CD4-positive, alpha-beta T cell (primary cell): ENCODE measurements around the gene QPCT. TPM values are rescaled to one million over a fixed set of nuclear protein-coding genes. Genes with fewer than 3 reads are reported as not detected.
A peak's percentile ranks its signal among the peaks of the same experiment; 100 is the strongest.

Experiments
- ATAC-seq: fragments of 200-7000 bp; cut with Tn5 transposase; one replicate; pipeline ENCODE4 v1.10.0; 2022; ENCODE audit warnings: mild to moderate bottlenecking; ENCODE audit not compliant: poor library complexity
- CTCF ChIA-PET: fragments of 350-600 bp; sonication (Branson Sonifier 250); formaldehyde crosslinking; loops from one replicate; lab custom pipeline; 2021; ENCODE audit warnings: antibody characterized with exemption, inconsistent platforms; lab: Charles Lee
- POLR2A ChIA-PET: fragments of 350-600 bp; sonication (Branson Sonifier 250); formaldehyde crosslinking; loops from one replicate; lab custom pipeline; 2021; ENCODE audit warnings: antibody characterized with exemption, inconsistent platforms; lab: Charles Lee
- DNase-seq, 14 experiments: peaks; one replicate each; pipeline ENCODE4 v3.0.0-alpha.2; 2013 to 2020; ENCODE audit warnings: mixed read lengths in 2 of 14
- H3K27ac ChIP-seq, 2 donors: one replicate each; pipeline versions ENCODE4 v1.5.1 to v1.7.0; 2013; ENCODE audit warnings: low read length in 2 of 2, low read depth in 1 of 2, mild to moderate bottlenecking in 1 of 2
- H3K27me3 ChIP-seq, 2 experiments: 1 replicate in 1 of 2; 2 replicates in 1 of 2; pipeline versions ENCODE4 v1.6.1 to v1.7.0; 2013; ENCODE audit warnings: low read length in 2 of 2, control low read depth in 1 of 2, mild to moderate bottlenecking in 1 of 2, moderate library complexity in 1 of 2; ENCODE audit not compliant: insufficient read depth in 2 of 2, control insufficient read depth in 1 of 2
- H3K36me3 ChIP-seq: one replicate; pipeline ENCODE4 v1.6.1; 2013; ENCODE audit warnings: low read length, control low read depth; ENCODE audit not compliant: insufficient read depth
- H3K4me1 ChIP-seq: one replicate; pipeline ENCODE4 v1.6.1; 2013; ENCODE audit warnings: low read length, control low read depth; ENCODE audit not compliant: insufficient read depth
- H3K4me3 ChIP-seq: one replicate; pipeline ENCODE4 v1.5.1; 2013; ENCODE audit warnings: mild to moderate bottlenecking, low read length, moderate library complexity
- H3K9me3 ChIP-seq, 2 experiments: 1 replicate in 1 of 2; 2 replicates in 1 of 2; pipeline versions ENCODE4 v1.6.1 to v1.7.0; 2013; ENCODE audit warnings: low read length in 2 of 2, mild to moderate bottlenecking in 2 of 2, control low read depth in 1 of 2, moderate library complexity in 1 of 2; ENCODE audit not compliant: control insufficient read depth in 1 of 2, insufficient read depth in 1 of 2
- H3K27ac Mint-ChIP-seq: one replicate; pipeline ENCODE4 v1.8.0; 2020; ENCODE audit warnings: mixed read lengths
- H3K27me3 Mint-ChIP-seq: one replicate; pipeline ENCODE4 v1.8.0; 2021; ENCODE audit warnings: mixed read lengths
- H3K36me3 Mint-ChIP-seq: one replicate; pipeline ENCODE4 v1.8.0; 2021; ENCODE audit warnings: low read depth, mixed read lengths
- H3K4me1 Mint-ChIP-seq: one replicate; pipeline ENCODE4 v1.8.0; 2021; ENCODE audit warnings: low read depth, mixed read lengths
- H3K4me3 Mint-ChIP-seq: one replicate; pipeline ENCODE4 v1.8.0; 2020; ENCODE audit warnings: mild to moderate bottlenecking, mixed read lengths
- H3K9me3 Mint-ChIP-seq: one replicate; pipeline ENCODE4 v1.8.0; 2020; ENCODE audit warnings: mixed read lengths
- intact Hi-C, 2 experiments: fragments of 100-400 bp; cut with DNase I in 1 of 2; cut with micrococcal nuclease in 1 of 2; formaldehyde crosslinking; loops; one replicate each; pipeline versions ENCODE4 v1.15.1 to v1.9.0; 2023 to 2025; cut with DNase I, micrococcal nuclease
- total RNA-seq, 174 experiments: library from RNA in 2 of 174; stranded (reverse) in 2 of 174; gene quantifications; one replicate each; pipeline ENCODE4 v1.2.3 and lab custom pipeline; 2021 to 2026
- TF ChIP-seq, protein P1 (sequence below): fragments of 200-600 bp; IDR thresholded peaks from one replicate; pipeline ENCODE4 v1.8.0; 2022; ENCODE audit warnings: antibody characterized with exemption, mild to moderate bottlenecking

The QPCT gene
- total RNA-seq, 2 experiments from 2014 or later: 0.53 to 0.71 TPM

DNA sequence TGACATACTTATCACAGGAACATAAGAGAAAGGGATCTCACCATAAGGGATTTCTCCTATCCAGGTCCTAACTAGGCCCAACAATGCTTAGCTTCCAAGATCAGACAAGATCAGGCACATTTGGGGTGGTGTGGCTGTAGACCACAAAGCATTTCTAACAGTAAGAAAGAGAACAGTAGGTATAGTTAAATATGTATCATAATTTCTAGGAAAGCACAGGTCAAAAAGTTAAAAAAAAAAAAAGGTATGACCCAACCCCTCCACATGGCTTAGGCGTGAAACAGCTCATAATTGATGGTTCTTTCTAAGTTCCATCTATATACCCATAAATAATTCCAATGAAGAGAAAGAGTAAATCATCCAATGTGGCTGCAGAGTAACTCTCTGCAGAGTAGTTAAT, 26.7 kb upstream of the QPCT start:
- H3K36me3 Mint-ChIP-seq: peaks cover 30% of the 10 kb centered on the region
- no peak overlapping the region for H3K27ac Mint-ChIP-seq
- ChIA-PET CTCF (no interaction called here), POLR2A (no interaction called here)
- Histone ChIP-seq H3K27me3 (no peaks in the 10 kb centered on the region), H3K36me3 (no peaks in the 10 kb centered on the region), H3K4me3 (no peak overlapping the region), H3K4me1 (peaks cover 9% of the 10 kb centered on the region), H3K27ac (no peak overlapping the region), H3K9me3 (no peaks in the 10 kb centered on the region)
- TF ChIP-seq, protein P1, sequence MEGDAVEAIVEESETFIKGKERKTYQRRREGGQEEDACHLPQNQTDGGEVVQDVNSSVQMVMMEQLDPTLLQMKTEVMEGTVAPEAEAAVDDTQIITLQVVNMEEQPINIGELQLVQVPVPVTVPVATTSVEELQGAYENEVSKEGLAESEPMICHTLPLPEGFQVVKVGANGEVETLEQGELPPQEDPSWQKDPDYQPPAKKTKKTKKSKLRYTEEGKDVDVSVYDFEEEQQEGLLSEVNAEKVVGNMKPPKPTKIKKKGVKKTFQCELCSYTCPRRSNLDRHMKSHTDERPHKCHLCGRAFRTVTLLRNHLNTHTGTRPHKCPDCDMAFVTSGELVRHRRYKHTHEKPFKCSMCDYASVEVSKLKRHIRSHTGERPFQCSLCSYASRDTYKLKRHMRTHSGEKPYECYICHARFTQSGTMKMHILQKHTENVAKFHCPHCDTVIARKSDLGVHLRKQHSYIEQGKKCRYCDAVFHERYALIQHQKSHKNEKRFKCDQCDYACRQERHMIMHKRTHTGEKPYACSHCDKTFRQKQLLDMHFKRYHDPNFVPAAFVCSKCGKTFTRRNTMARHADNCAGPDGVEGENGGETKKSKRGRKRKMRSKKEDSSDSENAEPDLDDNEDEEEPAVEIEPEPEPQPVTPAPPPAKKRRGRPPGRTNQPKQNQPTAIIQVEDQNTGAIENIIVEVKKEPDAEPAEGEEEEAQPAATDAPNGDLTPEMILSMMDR: no peak
- H3K9me3 Mint-ChIP-seq: no peaks in the 10 kb centered on the region
- H3K27me3 Mint-ChIP-seq: no peaks in the 10 kb centered on the region
- no peak overlapping the region for H3K4me3 Mint-ChIP-seq
- intact Hi-C loops: no loop called here
- DNase-seq (no peak), ATAC-seq (no peak)
- H3K4me1 Mint-ChIP-seq: peaks cover 70% of the 10 kb centered on the region

DNA sequence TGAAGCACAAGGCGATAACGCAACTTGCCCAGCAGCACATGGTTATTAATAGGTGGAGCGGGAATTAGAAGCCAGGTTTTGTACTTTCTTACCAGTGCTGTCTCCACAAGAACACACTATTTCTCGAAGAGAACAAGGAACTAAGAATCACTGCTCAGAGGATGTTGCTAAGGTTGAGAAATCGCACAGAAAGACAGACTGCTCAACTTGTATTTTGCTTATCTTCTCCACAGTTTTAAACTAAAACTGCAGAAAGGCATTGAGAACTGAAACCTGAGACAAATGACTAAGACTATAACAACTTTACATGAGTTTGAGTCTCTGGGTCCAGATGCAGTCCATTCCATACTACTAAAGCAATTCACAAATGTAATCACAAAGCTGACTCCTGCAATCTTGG, 26.0 kb upstream of the QPCT start:
- intact Hi-C loops: no loop called here
- ATAC-seq (no peak), DNase-seq (no peak)
- no peaks in the 10 kb centered on the region for H3K27me3 ChIP-seq
- Mint-ChIP-seq H3K4me1 (peaks cover 70% of the 10 kb centered on the region), H3K27me3 (no peaks in the 10 kb centered on the region), H3K27ac (no peak overlapping the region), H3K4me3 (no peak overlapping the region), H3K36me3 (peaks cover 33% of the 10 kb centered on the region), H3K9me3 (no peaks in the 10 kb centered on the region)
- no peaks in the 10 kb centered on the region for H3K9me3 ChIP-seq
- H3K36me3 ChIP-seq: no peaks in the 10 kb centered on the region
- ChIA-PET POLR2A (interaction anchor here (1.2 kb wide), 1 partner anchor 10 kb away, joined by 3 read pairs; no protein-coding TSS in a partner anchor), CTCF (no interaction called here)
- no peak overlapping the region for H3K4me3 ChIP-seq
- TF ChIP-seq, protein P1: no peak
- H3K27ac ChIP-seq: no peak overlapping the region
- H3K4me1 ChIP-seq: peaks cover 13% of the 10 kb centered on the region

DNA sequence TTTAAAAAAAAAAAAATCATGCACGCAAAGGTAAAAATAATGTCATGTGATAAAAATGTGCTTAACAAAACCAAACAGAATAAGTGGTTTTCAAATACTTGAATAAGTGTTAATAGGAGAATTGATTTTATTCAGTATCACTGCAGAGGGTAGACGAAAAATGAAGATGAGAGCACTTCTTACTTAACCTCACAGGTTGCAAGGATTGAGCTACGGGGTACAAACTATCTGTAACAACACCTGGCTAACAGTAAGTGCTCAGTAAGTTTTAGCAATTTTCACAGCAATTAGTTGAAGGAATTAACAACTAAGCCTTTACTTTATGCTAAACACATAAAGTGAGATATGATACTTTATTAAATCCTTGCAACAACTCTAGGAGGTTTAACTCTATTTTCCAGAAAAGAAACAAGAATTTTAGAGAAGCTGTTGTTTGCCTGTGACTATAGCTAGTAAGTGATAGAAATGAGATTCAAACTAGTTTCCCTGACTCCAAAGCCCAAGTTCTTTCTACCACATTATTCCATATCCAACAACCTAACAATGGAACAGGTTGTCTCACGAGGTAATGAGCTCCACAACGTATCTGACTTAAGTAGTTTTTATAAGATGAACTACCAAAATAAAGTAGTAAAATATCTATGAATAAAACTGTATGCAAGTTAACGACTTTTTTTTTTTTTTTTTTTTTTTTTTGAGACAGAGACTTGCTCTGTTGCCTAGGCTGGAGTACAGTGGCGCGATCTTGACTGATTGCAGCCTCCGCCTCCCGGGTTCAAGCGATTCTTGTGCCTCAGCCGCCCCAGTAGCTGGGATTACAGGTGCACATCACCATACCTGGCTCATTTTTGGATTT, 24.4 kb upstream of the QPCT start:
- H3K9me3 Mint-ChIP-seq: no peaks in the 10 kb centered on the region
- TF ChIP-seq, protein P1: no peak
- no peaks in the 10 kb centered on the region for H3K36me3 ChIP-seq
- ATAC-seq (no peak), DNase-seq (no peak)
- H3K4me3 Mint-ChIP-seq: peak overlapping the region; percentile 27
- intact Hi-C loops: loop anchor here in 1 of 2 experiments (5.0 kb wide), 1 partner anchor 88 kb away; the partner anchor contains the start of genes CEBPZ and NDUFAF7
- H3K27ac ChIP-seq: no peak overlapping the region
- peaks cover 40% of the 10 kb centered on the region for H3K36me3 Mint-ChIP-seq
- CTCF ChIA-PET: interaction anchor here (1.2 kb wide), 1 partner anchor 21 kb away, joined by 3 read pairs; no protein-coding TSS in a partner anchor
- POLR2A ChIA-PET: interaction anchor here (0.6 to 1.2 kb wide), 2 partner anchors 9 to 329 kb away, joined by 4 read pairs; no protein-coding TSS in a partner anchor
- no peaks in the 10 kb centered on the region for H3K9me3 ChIP-seq
- H3K4me1 Mint-ChIP-seq: peaks cover 75% of the 10 kb centered on the region
- H3K4me3 ChIP-seq: no peak overlapping the region
- no peak overlapping the region for H3K27ac Mint-ChIP-seq
- peaks cover 21% of the 10 kb centered on the region for H3K4me1 ChIP-seq
- no peaks in the 10 kb centered on the region for H3K27me3 ChIP-seq
- peaks cover 4% of the 10 kb centered on the region for H3K27me3 Mint-ChIP-seq
